Neural cell (in vitro differentiated cells): ENCODE data around the gene RBM3. TPM values are rescaled to one million over a fixed set of nuclear protein-coding genes. Genes with fewer than 3 reads are reported as not detected.
A peak's percentile ranks its signal among the peaks of the same experiment; 100 is the strongest.

Source experiments
- H2AFZ ChIP-seq: fragments of 200-600, 300-800 bp; sonication (generic), shearing (Covaris generic); 2 replicates; pipeline ENCODE4 v1.6.0; 2014; ENCODE audit warnings: low read depth, mild to moderate bottlenecking, antibody characterized with exemption, low read length, moderate library complexity
- H3F3A ChIP-seq: fragments of 200-600 bp; shearing (Covaris generic); 2 replicates; pipeline ENCODE4 v1.6.1; 2016; ENCODE audit warnings: mild to moderate bottlenecking, moderate library complexity, mixed read lengths, antibody characterized with exemption, low read length; ENCODE audit not compliant: insufficient read depth, poor library complexity, severe bottlenecking
- H3K27ac ChIP-seq: fragments of 200-600, 300-800 bp; sonication (generic), shearing (Covaris generic); 2 replicates; pipeline ENCODE4 v1.5.1; 2014; ENCODE audit warnings: mild to moderate bottlenecking, low read length, moderate library complexity
- H3K27me3 ChIP-seq: fragments of 300-800, 200-600 bp; sonication (generic), shearing (Covaris generic); 2 replicates; pipeline ENCODE4 v1.6.0; 2014; ENCODE audit warnings: mild to moderate bottlenecking, low read depth, low read length, moderate library complexity; ENCODE audit not compliant: insufficient read depth
- H3K36me3 ChIP-seq: fragments of 300-800, 200-600 bp; sonication (generic), shearing (Covaris generic); 2 replicates; pipeline ENCODE4 v1.5.1; 2014; ENCODE audit warnings: mild to moderate bottlenecking, antibody characterized with exemption, low read length, moderate library complexity; ENCODE audit not compliant: insufficient read depth
- H3K4me2 ChIP-seq: fragments of 300-800, 200-600 bp; sonication (generic), shearing (Covaris generic); 2 replicates; pipeline ENCODE4 v1.6.0; 2014; ENCODE audit warnings: mild to moderate bottlenecking, low read length
- H3K4me3 ChIP-seq: fragments of 300-800, 200-600 bp; sonication (generic), shearing (Covaris generic); 2 replicates; pipeline ENCODE4 v1.5.1; 2014; ENCODE audit warnings: mild to moderate bottlenecking, low read length, moderate library complexity
- H3K79me2 ChIP-seq: fragments of 200-600 bp; shearing (Covaris generic); replicated peaks from 2 replicates; pipeline ENCODE4 v1.6.0; 2014; ENCODE audit warnings: mild to moderate bottlenecking, low read length, moderate library complexity; ENCODE audit not compliant: insufficient read depth
- H3K9ac ChIP-seq: fragments of 300-800, 200-600 bp; sonication (generic), shearing (Covaris generic); 2 replicates; pipeline ENCODE4 v1.6.1; 2016; ENCODE audit warnings: mild to moderate bottlenecking, low read length, mixed read lengths
- H3K9me2 ChIP-seq: fragments of 200-600 bp; shearing (Covaris generic); 2 replicates; pipeline ENCODE4 v1.6.1; 2016; ENCODE audit warnings: mild to moderate bottlenecking, low read length, mixed read lengths; ENCODE audit not compliant: insufficient read depth
- H3K9me3 ChIP-seq: fragments of 200-600, 300-800 bp; sonication (generic), shearing (Covaris generic); 2 replicates; pipeline ENCODE4 v1.6.1; 2016; ENCODE audit warnings: mild to moderate bottlenecking, mixed run types, low read length, moderate library complexity, mixed read lengths
- H4K20me1 ChIP-seq: fragments of 200-600 bp; shearing (Covaris generic); 2 replicates; pipeline ENCODE4 v1.6.1; 2016; ENCODE audit warnings: mild to moderate bottlenecking, mixed run types; ENCODE audit not compliant: insufficient read depth
- CTCF ChIP-seq: fragments of 450-650 bp; IDR thresholded peaks from 2 replicates; pipeline ENCODE4 v1.5.1; 2014; ENCODE audit warnings: antibody characterized with exemption, mild to moderate bottlenecking, moderate library complexity; ENCODE audit not compliant: poor library complexity, severe bottlenecking
- EP300 ChIP-seq: fragments of 450-650 bp; conservative IDR thresholded peaks from 2 replicates; pipeline ENCODE4 v1.6.1; 2014; ENCODE audit warnings: antibody characterized with exemption, mild to moderate bottlenecking, moderate library complexity; ENCODE audit not compliant: poor library complexity, severe bottlenecking
- EZH2 ChIP-seq: fragments of 200-600, 300-800 bp; shearing (Covaris generic), sonication (generic); IDR thresholded peaks from 2 replicates; pipeline ENCODE4 v1.6.1; 2014; ENCODE audit warnings: antibody characterized with exemption, low read length, borderline replicate concordance, mild to moderate bottlenecking; ENCODE audit not compliant: insufficient read depth, poor library complexity, severe bottlenecking
- MXI1 ChIP-seq: fragments of 450-650 bp; conservative IDR thresholded peaks from 2 replicates; pipeline ENCODE4 v1.6.1; 2014; ENCODE audit warnings: antibody characterized with exemption, mild to moderate bottlenecking; ENCODE audit not compliant: poor library complexity, severe bottlenecking
- POLR2AphosphoS5 ChIP-seq: IDR thresholded peaks from 2 replicates; pipeline ENCODE4 v1.6.1; 2012
- RAD21 ChIP-seq: fragments of 450-650 bp; conservative IDR thresholded peaks from 2 replicates; pipeline ENCODE4 v1.6.1; 2014; ENCODE audit warnings: antibody characterized with exemption, mild to moderate bottlenecking, moderate library complexity
- REST ChIP-seq: IDR thresholded peaks from 2 replicates; pipeline ENCODE4 v1.6.1; 2012; ENCODE audit warnings: borderline replicate concordance
- SMC3 ChIP-seq: fragments of 450-650 bp; conservative IDR thresholded peaks from 2 replicates; pipeline ENCODE4 v1.6.1; 2014; ENCODE audit warnings: antibody characterized with exemption, mild to moderate bottlenecking, moderate library complexity; ENCODE audit not compliant: poor library complexity
- TAF1 ChIP-seq: IDR thresholded peaks from 2 replicates; pipeline ENCODE4 v1.6.1; 2012; ENCODE audit warnings: low read depth
- polyA plus RNA-seq: library from polyadenylated mRNA; depleted of rRNA; stranded (reverse); fragments of >200 nt; gene quantifications from 2 replicates; pipeline ENCODE4 v1.2.3, GENCODE V29; 2014

RBM3 gene
- polyA plus RNA-seq, 1 donor from 2014 or later = 378 TPM

GRCh38 chrX:48540028-48540375 lies 34.3 kb upstream of the RBM3 start:
- Histone ChIP-seq H3K4me2 (peak overlapping the region; percentile 55), H3K27ac (peak overlapping the region; percentile 85)
- TF ChIP-seq POLR2AphosphoS5 (no peak), EP300 (no peak), MXI1 (no peak), RAD21 (no peak), EZH2 (no peak), SMC3 (no peak), TAF1 (no peak), CTCF (no peak), REST (no peak)

GRCh38 chrX:48540480-48540879 lies 33.8 kb upstream of the RBM3 start:
- Histone ChIP-seq H3K27me3 (no peaks in the 10 kb centered on the region), H3K79me2 (peaks cover 4% of the 10 kb centered on the region), H2AFZ (no peak overlapping the region), H3K9me2 (no peaks in the 10 kb centered on the region), H3K4me3 (peak overlapping the region; percentile 85), H3K36me3 (no peaks in the 10 kb centered on the region), H3K4me2 (peak overlapping the region; percentile 55), H3K9ac (peak overlapping the region; percentile 90), H3K9me3 (no peaks in the 10 kb centered on the region), H3K27ac (peak overlapping the region; percentile 85), H3F3A (no peaks in the 10 kb centered on the region), H4K20me1 (no peaks in the 10 kb centered on the region)
- no peak for TF ChIP-seq RAD21

More at GRCh38 chrX:48540028-48540375, 34.3 kb upstream of the RBM3 start:
- Histone ChIP-seq H3F3A (no peaks in the 10 kb centered on the region), H3K79me2 (peaks cover 4% of the 10 kb centered on the region), H2AFZ (peak overlapping the region; percentile 69), H3K9ac (peak overlapping the region; percentile 90), H3K36me3 (no peaks in the 10 kb centered on the region), H4K20me1 (no peaks in the 10 kb centered on the region), H3K9me2 (no peaks in the 10 kb centered on the region), H3K9me3 (no peaks in the 10 kb centered on the region), H3K27me3 (no peaks in the 10 kb centered on the region), H3K4me3 (peak overlapping the region; percentile 85)

- Histone ChIP-seq H2AFZ (no peak overlapping the region), H3K36me3 (no peaks in the 10 kb centered on the region), H4K20me1 (no peaks in the 10 kb centered on the region)
These were observed 33.0 kb upstream of the RBM3 start for GRCh38 chrX:48541140-48541814.

More at GRCh38 chrX:48541140-48541814, 33.0 kb upstream of the RBM3 start:
- TF ChIP-seq TAF1 (no peak), RAD21 (no peak), POLR2AphosphoS5 (no peak), EZH2 (no peak), MXI1 (no peak), EP300 (no peak), REST (no peak), SMC3 (no peak), CTCF (no peak)
- H3K79me2 ChIP-seq = peaks cover 4% of the 10 kb centered on the region
- H3K9ac ChIP-seq = no peak overlapping the region
- H3K4me2 ChIP-seq = peak overlapping the region; percentile 55
- H3K27me3 ChIP-seq = no peaks in the 10 kb centered on the region
- no peaks in the 10 kb centered on the region for H3F3A ChIP-seq
- peak overlapping the region; percentile 85 for H3K4me3 ChIP-seq
- no peaks in the 10 kb centered on the region for H3K9me3 ChIP-seq
- no peak overlapping the region for H3K27ac ChIP-seq
- no peaks in the 10 kb centered on the region for H3K9me2 ChIP-seq
